Effector CD4-positive, alpha-beta T cell (primary cell): ENCODE measurements around the gene TIGD3.

Experiments used
- DNase-seq: peaks from one replicate; pipeline ENCODE4 v3.0.0-alpha.2; 2020

The TIGD3 gene

GRCh38 chr11:65390996-65391395 is 36.4 kb downstream of the TIGD3 start:
- DNase-seq, result no peak

DNA sequence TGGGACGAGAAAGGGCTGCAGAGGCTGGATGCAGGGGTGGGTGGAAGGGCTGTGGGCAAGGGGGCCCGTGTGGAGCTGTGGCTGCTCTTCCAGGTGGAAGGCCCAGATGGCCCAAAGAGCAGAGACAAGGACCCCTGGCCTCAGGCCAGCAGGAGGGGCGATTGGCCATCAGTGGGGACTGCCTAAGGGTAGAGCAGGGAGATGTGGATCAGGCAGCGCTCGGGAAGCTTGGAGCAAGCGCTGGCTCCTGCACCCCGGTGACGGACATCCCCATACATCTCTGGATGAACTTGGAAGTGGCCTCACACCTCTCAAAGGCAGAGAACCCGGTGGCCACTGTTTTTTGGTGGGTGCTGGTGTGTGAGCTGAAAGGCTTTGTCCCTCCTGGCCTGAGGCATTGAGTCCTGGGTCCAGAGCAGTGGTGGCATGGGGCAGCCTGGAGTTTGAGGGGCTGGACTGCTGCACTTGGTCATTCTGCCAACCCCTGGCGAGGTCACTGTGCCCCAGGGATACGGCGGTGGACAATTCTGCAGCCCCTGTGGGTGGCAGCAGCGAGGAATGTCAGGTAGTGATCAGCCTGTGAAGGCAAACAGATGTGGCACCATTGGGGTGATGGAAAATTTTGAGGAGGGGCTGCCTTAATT is 37.8 kb downstream of the TIGD3 start:
- DNase-seq, result no peak

DNA sequence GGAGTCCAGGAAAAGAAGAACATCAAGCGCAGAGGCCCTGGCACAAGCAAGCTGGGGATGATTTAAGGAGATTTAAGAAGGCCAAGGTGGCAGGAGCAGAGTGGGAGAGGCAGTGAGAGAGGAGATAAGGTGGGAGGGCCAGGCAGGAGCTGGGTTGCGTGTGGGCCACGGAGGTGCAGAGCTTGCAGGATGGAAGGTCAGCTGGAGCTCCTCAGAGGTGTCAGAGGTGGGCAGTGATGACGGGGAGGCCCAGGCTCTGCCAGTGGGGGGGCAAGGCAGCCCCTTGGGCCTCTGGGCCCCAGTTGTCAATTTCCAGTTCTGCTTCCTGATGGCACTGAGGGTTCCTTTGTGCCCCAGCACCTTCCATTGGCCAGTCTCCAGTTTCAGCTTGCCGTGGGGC is 38.3 kb downstream of the TIGD3 start:
- DNase-seq, result no peak

DNA sequence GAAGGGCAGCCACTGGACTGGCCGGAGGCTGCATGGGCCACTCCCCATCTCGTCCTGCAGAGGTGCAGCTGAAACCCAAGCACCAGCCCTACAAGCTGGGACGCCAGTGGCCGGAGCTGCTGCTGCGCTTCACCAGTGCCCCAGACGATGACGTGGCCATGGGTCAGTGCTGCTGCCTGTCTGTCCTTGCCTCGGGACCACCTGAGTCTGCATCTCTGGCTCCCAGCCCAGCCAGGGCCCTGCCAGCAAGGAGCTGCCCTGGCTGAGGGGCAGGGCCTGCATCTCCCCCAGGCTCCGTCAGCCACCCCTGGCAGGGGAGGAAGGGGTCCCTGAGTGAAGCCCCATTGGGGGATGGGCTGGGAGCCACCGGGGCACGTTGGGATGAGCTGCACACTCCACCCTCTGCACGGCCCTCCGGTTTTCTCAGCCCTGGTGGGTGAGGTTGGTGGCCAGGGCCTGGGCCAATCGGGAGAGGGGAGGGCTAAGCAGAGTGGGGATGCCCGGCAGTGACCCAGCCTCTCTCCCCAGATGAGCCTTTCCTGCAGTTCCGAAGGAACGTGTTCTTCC is 39.0 kb downstream of the TIGD3 start:
- no peak for DNase-seq

GRCh38 chr11:65394125-65394536 is 39.6 kb downstream of the TIGD3 start:
- no peak for DNase-seq

DNA sequence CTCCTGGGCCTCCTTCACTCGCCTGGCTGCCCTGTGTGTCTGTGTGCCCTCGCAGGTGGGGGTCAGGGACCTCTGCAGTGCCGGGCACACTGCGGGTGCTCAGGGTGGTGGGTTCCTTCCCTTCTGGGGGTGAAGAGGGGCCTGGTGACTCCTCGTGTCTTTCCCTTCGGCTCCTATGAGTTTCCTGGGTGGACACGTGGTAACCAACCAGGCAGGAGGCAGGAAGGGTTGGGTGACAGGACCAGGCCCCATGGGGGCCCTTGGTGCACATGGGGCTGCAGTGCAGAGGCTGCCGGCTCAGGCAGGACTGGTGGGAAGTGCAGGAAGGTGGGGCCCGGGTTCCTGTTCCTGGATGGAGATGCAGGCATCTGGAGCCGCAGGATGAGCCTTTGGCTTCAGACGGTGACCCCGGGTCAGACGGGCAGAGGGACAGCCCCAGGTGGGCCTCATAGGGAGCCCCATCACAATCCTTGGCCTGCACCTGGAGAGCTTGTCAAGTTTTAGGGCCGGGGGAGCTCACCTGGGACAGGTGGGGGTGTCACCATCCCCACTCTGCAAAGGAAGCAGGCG is 41.5 kb downstream of the TIGD3 start:
- no peak for DNase-seq

- no peak for DNase-seq
Observed at GRCh38 chr11:65396769-65397745, 42.5 kb downstream of the TIGD3 start.

DNA sequence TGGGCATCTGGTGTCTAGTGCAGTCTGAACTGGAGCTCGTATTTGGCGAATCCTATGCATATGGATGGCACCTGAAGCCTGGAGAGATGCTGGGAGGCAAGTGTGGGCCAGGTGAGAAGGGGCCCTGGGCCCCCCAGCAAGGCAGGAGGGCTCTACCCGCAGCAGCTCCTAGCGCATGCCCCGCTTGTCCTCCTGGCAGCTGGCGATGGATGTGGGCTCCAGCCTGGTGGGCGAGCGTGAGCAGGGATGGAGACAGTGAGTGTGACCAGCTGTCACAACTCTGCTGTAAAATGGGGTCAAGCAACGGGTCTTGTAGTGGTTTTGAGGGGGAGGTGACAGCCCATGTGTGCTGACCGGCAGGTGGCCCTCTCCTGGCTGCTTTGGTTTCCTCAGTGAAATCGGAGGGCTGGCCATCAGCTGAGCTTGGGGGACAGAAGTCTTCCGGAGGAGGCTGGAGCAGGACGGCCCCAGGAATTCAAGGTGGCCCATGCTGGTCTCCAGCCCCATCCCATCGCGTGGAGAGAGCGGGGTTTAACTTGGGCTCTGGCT is 43.9 kb downstream of the TIGD3 start:
- DNase-seq, result no peak

GRCh38 chr11:65399249-65399648 is 44.7 kb downstream of the TIGD3 start:
- DNase-seq, result no peak

DNA sequence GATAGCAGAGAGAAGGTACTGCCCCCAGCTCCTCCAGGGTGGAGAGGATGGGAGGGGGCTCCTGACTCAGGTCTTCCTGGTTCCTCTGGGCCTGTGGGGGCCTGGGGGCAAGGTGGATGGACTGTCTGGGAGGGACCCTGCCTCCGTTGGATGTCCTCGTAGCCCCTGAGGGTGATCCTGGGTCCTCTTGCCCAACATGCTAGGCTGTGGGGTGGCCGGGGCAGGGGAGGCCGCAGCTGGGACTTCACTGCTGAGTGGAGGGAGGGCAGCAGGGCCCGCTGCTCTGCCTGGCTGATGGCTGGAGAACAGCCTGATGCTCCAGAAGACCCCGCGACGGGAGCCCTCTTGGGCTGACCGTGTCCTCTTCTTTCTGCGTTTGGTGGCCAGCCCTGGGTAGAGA is 45.3 kb downstream of the TIGD3 start:
- no peak for DNase-seq

GRCh38 chr11:65400307-65401072 is 45.9 kb downstream of the TIGD3 start:
- no peak for DNase-seq

GRCh38 chr11:65401073-65401802 is 46.7 kb downstream of the TIGD3 start:
- DNase-seq, result no peak

DNA sequence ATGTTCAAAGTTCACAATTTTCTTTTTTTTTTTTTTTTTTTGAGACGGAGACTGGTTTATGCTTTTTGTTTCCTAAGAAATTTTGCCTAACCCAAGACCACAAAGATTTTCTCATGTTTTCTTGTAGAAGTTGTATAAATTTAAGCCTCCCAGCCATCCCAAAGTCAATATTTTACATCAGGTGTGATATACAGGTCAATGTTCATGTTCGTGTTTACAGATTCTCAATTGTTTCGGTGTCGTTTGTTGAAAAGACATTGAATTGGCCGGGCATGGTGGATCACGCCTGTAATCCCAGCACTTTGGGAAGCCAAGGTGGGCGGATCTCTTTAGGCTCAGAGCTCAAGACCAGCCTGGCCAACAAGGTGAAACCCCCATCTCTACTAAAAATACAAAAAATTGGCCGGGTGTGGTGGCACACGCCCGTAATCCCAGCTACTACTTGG is 47.3 kb downstream of the TIGD3 start:
- no peak for DNase-seq

DNA sequence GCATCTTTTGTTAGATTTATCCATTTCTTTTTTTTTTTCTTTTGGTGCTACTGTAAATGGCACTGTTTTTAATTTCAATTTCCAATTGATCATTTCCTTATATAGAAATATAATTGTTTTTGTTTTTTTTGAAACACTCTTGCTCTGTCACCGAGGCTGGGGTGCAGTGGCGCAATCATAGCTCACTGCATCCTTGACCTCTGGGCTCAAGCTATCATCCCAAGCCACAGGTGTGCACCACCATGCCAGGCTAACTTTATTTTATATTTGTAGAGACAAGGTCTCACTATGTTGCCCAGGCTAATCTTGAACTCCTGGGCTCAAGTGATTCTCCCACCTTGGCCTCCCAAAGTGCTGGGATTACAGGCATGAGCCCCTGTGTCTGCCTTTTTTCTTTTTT is 48.2 kb downstream of the TIGD3 start:
- DNase-seq, result no peak

- no peak for DNase-seq
Observed at GRCh38 chr11:65403607-65404121, 49.1 kb downstream of the TIGD3 start.

- no peak for DNase-seq
Observed at GRCh38 chr11:65404210-65404609, 49.7 kb downstream of the TIGD3 start.

- DNase-seq, result no peak
Observed at GRCh38 chr11:65404638-65405339, 50.2 kb downstream of the TIGD3 start.
